ENCODE results near the gene ZNF701. TPM values are rescaled to one million over a fixed set of nuclear protein-coding genes. Genes with fewer than 3 reads are reported as not detected.
"Not testable (repeated sequence)": the region's sequence is repeated elsewhere in the genome, so short reads cannot be mapped to it uniquely, and the experiment has no call there.

The ZNF701 gene
- total RNA-seq, 4 donors from 2014 or later = 10.8 to 16.8 (median 11.8) TPM

DNA sequence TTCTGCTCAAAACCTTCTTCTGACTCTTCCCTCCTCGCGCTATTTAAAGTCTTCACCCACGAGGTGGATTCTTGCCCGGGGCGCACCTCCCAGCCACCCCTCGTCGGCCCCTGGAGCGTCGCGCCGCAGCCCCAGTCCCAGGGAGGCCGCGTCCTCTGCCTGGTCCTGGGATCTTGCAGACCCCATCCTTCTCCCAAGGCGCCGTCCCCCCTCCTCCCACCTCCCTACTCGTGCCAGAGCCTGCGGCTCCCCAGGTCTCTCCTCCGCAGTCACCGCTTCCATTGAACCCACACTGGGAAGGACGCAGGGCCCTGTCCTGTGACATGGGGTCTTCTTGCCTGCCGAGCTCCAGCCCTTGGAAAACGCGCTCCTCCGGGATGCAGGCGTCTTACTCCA is 42.1 kb upstream of the ZNF701 start:
- ATAC-seq = peak; percentile 2
- Histone ChIP-seq H3K27ac (peak overlapping the region; percentile 63 to 92 (median 86)), H3K9me3 (no peaks in the 10 kb centered on the region), H3K4me3 (peak overlapping the region; percentile 75 to 86), H3K36me3 (peaks cover 0 to 4% of the 10 kb centered on the region in 2 donors), H3K4me1 (peaks cover 0 to 20% (median 7%) of the 10 kb centered on the region in 3 donors), H3K27me3 (no peaks in the 10 kb centered on the region)
- WGBS, 2 donors (ENCODE audit: low coverage in 1 of 2) = 0% methylated on average over 2 to 4 of the region's 25 CpGs
- TF ChIP-seq, protein P1, sequence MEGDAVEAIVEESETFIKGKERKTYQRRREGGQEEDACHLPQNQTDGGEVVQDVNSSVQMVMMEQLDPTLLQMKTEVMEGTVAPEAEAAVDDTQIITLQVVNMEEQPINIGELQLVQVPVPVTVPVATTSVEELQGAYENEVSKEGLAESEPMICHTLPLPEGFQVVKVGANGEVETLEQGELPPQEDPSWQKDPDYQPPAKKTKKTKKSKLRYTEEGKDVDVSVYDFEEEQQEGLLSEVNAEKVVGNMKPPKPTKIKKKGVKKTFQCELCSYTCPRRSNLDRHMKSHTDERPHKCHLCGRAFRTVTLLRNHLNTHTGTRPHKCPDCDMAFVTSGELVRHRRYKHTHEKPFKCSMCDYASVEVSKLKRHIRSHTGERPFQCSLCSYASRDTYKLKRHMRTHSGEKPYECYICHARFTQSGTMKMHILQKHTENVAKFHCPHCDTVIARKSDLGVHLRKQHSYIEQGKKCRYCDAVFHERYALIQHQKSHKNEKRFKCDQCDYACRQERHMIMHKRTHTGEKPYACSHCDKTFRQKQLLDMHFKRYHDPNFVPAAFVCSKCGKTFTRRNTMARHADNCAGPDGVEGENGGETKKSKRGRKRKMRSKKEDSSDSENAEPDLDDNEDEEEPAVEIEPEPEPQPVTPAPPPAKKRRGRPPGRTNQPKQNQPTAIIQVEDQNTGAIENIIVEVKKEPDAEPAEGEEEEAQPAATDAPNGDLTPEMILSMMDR (IDR thresholded peaks at IDR 0.05) = no peak
- TF ChIP-seq POLR2AphosphoS5 (IDR thresholded peaks at IDR 0.05) (no peak), EP300 (IDR thresholded peaks at IDR 0.05) (no peak), POLR2A (IDR thresholded peaks at IDR 0.05) (no peak)

- no peak overlapping the region for H3K4me3 ChIP-seq
- H3K27me3 ChIP-seq = no peaks in the 10 kb centered on the region
- peaks cover 0 to 33% (median 7%) of the 10 kb centered on the region in 3 donors for H3K4me1 ChIP-seq
- H3K36me3 ChIP-seq = peaks cover 0 to 16% of the 10 kb centered on the region in 2 donors
- no peaks in the 10 kb centered on the region for H3K9me3 ChIP-seq
- no peak for ATAC-seq
- TF ChIP-seq EP300 (IDR thresholded peaks at IDR 0.05) (no peak), POLR2A (IDR thresholded peaks at IDR 0.05) (no peak), POLR2AphosphoS5 (IDR thresholded peaks at IDR 0.05) (no peak)
- TF ChIP-seq, protein P1 (IDR thresholded peaks at IDR 0.05) = no peak
- WGBS, 2 donors (ENCODE audit: low coverage in 1 of 2) = 83 to 91% methylated on average over 2 of the region's 2 CpGs
- H3K27ac ChIP-seq = no peak overlapping the region
Observed at GRCh38 chr19:52532480-52532879, 37.6 kb upstream of the ZNF701 start.

DNA sequence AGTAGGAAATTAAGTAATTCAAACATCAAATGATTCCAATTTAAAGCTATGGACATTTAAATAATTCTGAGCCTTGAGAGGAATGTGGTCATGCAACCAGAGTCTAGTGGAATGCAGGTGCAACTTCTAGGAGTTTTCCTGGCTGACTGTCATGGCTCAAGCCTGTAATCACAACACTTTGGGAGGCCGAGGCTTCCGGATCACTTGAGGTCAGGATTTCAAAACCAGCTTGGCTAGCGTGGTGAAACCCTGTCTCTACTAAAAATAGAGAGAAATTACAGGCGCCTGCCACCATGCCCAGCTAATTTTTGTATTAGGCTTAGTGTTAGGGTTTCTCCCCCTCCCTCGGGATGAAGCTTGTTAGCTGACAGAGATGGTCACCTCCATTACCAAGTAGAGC is 36.2 kb upstream of the ZNF701 start:
- no peaks in the 10 kb centered on the region for H3K27me3 ChIP-seq
- no peak overlapping the region for H3K4me3 ChIP-seq
- peaks cover 0 to 22% (median 0%) of the 10 kb centered on the region in 3 donors for H3K4me1 ChIP-seq
- no peak for ATAC-seq
- 90 to 97% methylated on average over 2 to 5 of the region's 5 CpGs for WGBS, 2 donors (ENCODE audit: low coverage in 1 of 2)
- H3K9me3 ChIP-seq = no peaks in the 10 kb centered on the region
- H3K27ac ChIP-seq = no peak overlapping the region
- peaks cover 0 to 16% of the 10 kb centered on the region in 2 donors for H3K36me3 ChIP-seq
- TF ChIP-seq, protein P1 (IDR thresholded peaks at IDR 0.05) = no peak
- TF ChIP-seq EP300 (IDR thresholded peaks at IDR 0.05) = no peak
- no peak for TF ChIP-seq POLR2A (IDR thresholded peaks at IDR 0.05)
- TF ChIP-seq POLR2AphosphoS5 (IDR thresholded peaks at IDR 0.05) = no peak

- WGBS, 2 donors (ENCODE audit: low coverage in 1 of 2) = 0% methylated on average over 3 to 9 of the region's 15 CpGs
Observed at GRCh38 chr19:52535385-52535770, 34.7 kb upstream of the ZNF701 start.

GRCh38 chr19:52535771-52536447 is 34.2 kb upstream of the ZNF701 start:
- WGBS, 2 donors (ENCODE audit: low coverage in 1 of 2) = 0 to 4% methylated on average over 4 to 33 of the region's 50 CpGs
- H3K27me3 ChIP-seq = no peaks in the 10 kb centered on the region
- TF ChIP-seq EP300 (IDR thresholded peaks at IDR 0.05) = no peak
- TF ChIP-seq POLR2AphosphoS5 (IDR thresholded peaks at IDR 0.05) = peak; percentile 16
- TF ChIP-seq, protein P1 (IDR thresholded peaks at IDR 0.05) = peak in 3 of 4 experiments; percentile 19 to 27 (median 20)
- TF ChIP-seq POLR2A (IDR thresholded peaks at IDR 0.05) = no peak
- H3K4me3 ChIP-seq = peak overlapping the region; percentile 58 to 67
- H3K9me3 ChIP-seq = no peaks in the 10 kb centered on the region
- peaks cover 0 to 16% of the 10 kb centered on the region in 2 donors for H3K36me3 ChIP-seq
- H3K4me1 ChIP-seq = peaks cover 0 to 18% (median 0%) of the 10 kb centered on the region in 3 donors
- ATAC-seq = peak; percentile 97
- H3K27ac ChIP-seq = peak overlapping the region; percentile 64 to 87 (median 82)

More at GRCh38 chr19:52535385-52535770, 34.7 kb upstream of the ZNF701 start:
- ATAC-seq, H3K9me3 ChIP-seq, H3K27me3 ChIP-seq: not testable (repeated sequence)
- Histone ChIP-seq H3K4me1 (peaks cover 0 to 18% (median 0%) of the 10 kb centered on the region in 3 donors), H3K36me3 (peaks cover 0 to 16% of the 10 kb centered on the region in 2 donors), H3K4me3 (peak overlapping the region; percentile 58 to 67), H3K27ac (peak overlapping the region; percentile 64 to 87 (median 82))
